ENCODE measurements around the gene ACP7. TPM values are rescaled to one million over a fixed set of nuclear protein-coding genes. Genes with fewer than 3 reads are reported as not detected.

The ACP7 gene
- polyA plus RNA-seq, 1 of the 3 experiments (the other 2 are of a cell fraction) = 0.36 TPM

GRCh38 chr19:39078436-39079200 lies 5.5 kb upstream of the ACP7 start (continued):
- no peak for TF ChIP-seq RCOR1 (IDR thresholded peaks at IDR 0.05; ENCODE audit: low read length)
- TF ChIP-seq FOXJ3 (CRISPR knock-in tag; IDR thresholded peaks at IDR 0.05) = no peak
- TF ChIP-seq YY1 (IDR thresholded peaks at IDR 0.05; ENCODE audit: low read depth) = 0 out of 2 replicates have a peak, but pooled peaks have one; percentile 61
- peak; percentile 93 for TF ChIP-seq NFIC (IDR thresholded peaks at IDR 0.05; ENCODE audit: borderline replicate concordance)
- TF ChIP-seq JUND (IDR thresholded peaks at IDR 0.05) = peak; percentile 76
- TF ChIP-seq TAF1 (IDR thresholded peaks at IDR 0.05; ENCODE audit: borderline replicate concordance, low read depth, low read length) = no peak
- TF ChIP-seq ELF1 (IDR thresholded peaks at IDR 0.05) = peak; percentile 23; the same call in 1 of the 2 replicates
- TF ChIP-seq POLR2AphosphoS5 (IDR thresholded peaks at IDR 0.05; ENCODE audit: low read depth, low read length) = peak; percentile 55; the same call in 1 of the 2 replicates
- peak; percentile 81 for TF ChIP-seq PBX3 (IDR thresholded peaks at IDR 0.05)
- peak; percentile 85 for TF ChIP-seq TCF12 (IDR thresholded peaks at IDR 0.05)
- no peak for TF ChIP-seq GATA2 (CRISPR knock-in tag; IDR thresholded peaks at IDR 0.05)
- no peak; the same call in 1 of the 2 replicates for TF ChIP-seq SIN3A (IDR thresholded peaks at IDR 0.05; ENCODE audit: borderline replicate concordance, low read depth, low read length)
- TF ChIP-seq USF2 (IDR thresholded peaks at IDR 0.05; ENCODE audit: borderline replicate concordance, low read depth, low read length) = no peak
- no peak for TF ChIP-seq RXRA (IDR thresholded peaks at IDR 0.05; ENCODE audit: borderline replicate concordance, low read depth)
- TF ChIP-seq CHD2 (IDR thresholded peaks at IDR 0.05; ENCODE audit: low read length, partially characterized antibody) = no peak
- TF ChIP-seq RAD21 (IDR thresholded peaks at IDR 0.05; ENCODE audit: low read length) = no peak
- TF ChIP-seq GABPA (IDR thresholded peaks at IDR 0.05; ENCODE audit: low read depth) = no peak
- TF ChIP-seq TEAD4 (IDR thresholded peaks at IDR 0.05; ENCODE audit: borderline replicate concordance, insufficient read depth) = peak; percentile 84; the same call in 1 of the 2 replicates
- no peak for TF ChIP-seq RFX5 (IDR thresholded peaks at IDR 0.05; ENCODE audit: low read length)
- TF ChIP-seq MEF2A (IDR thresholded peaks at IDR 0.05; ENCODE audit: borderline replicate concordance, low read depth) = 0 out of 2 replicates have a peak, but pooled peaks have one; percentile 43
- TF ChIP-seq IRF3 (IDR thresholded peaks at IDR 0.05; ENCODE audit: low read depth, low read length) = no peak
